GM12878 (cell line): ENCODE measurements around the gene OSGEP. TPM values are rescaled to one million over a fixed set of nuclear protein-coding genes. Genes with fewer than 3 reads are reported as not detected.

Experiments used
- ATAC-seq: fragments of 200-7000 bp; cut with Tn5 transposase; 3 replicates; pipeline ENCODE4 v1.9.1; 2020; ENCODE audit warnings: mild to moderate bottlenecking, moderate library complexity
- BruUV-seq: library from RNA; stranded (reverse); fragments of 400-500 nt; replicated peaks from 2 replicates; lab custom pipeline; 2021; lab: Mats Ljungman, UMichigan
- CTCF ChIA-PET: fragments of 300-600 bp; sonication (Branson Sonifier 250); formaldehyde crosslinking; extraction: SDS; loops from one replicate; lab custom pipeline; 2021; ENCODE audit warnings: inconsistent platforms; lab: Yijun Ruan, JAX
- POLR2A ChIA-PET: fragments of 350-600 bp; formaldehyde crosslinking; extraction: SDS; loops from one replicate; lab custom pipeline; 2021; ENCODE audit warnings: inconsistent platforms; lab: Charles Lee
- RAD21 ChIA-PET: fragments of 300-600 bp; sonication (Branson Sonifier 250); formaldehyde crosslinking; loops from one replicate; lab custom pipeline; 2023; ENCODE audit warnings: antibody characterized with exemption; ENCODE audit not compliant: unreplicated experiment; lab: Charles Lee
- SMC1A ChIA-PET: fragments of 300-600 bp; sonication (Branson Sonifier 250); formaldehyde crosslinking; loops from one replicate; lab custom pipeline; 2023; ENCODE audit not compliant: unreplicated experiment, uncharacterized antibody; lab: Charles Lee
- DNase-seq: peaks from one replicate; pipeline ENCODE4 v3.0.0-alpha.2; 2011; ENCODE audit warnings: low read depth, low spot score
- FAIRE-seq: peaks from 3 replicates; lab custom pipeline; 2011; peaks lifted over from hg19 to GRCh38; lab: Jason Lieb, UNC
- H2AFZ ChIP-seq: 2 replicates; pipeline ENCODE4 v1.6.0; 2011; ENCODE audit warnings: low read depth, low read length, control low read depth; ENCODE audit not compliant: control insufficient read depth
- H3K27ac ChIP-seq: 2 replicates; pipeline ENCODE4 v1.5.1; 2011; ENCODE audit warnings: control low read depth; ENCODE audit not compliant: control insufficient read depth, insufficient read depth
- H3K27me3 ChIP-seq, 2 experiments: replicated peaks in 1 of 2; 2 replicates each; pipeline versions ENCODE4 v1.6.0 to v1.6.1; 2011; ENCODE audit warnings: low read length in 1 of 2; ENCODE audit not compliant: control insufficient read depth in 2 of 2, insufficient read depth in 2 of 2
- H3K36me3 ChIP-seq, 2 experiments: 2 replicates each; pipeline ENCODE4 v1.5.1; 2011; ENCODE audit warnings: low read length in 1 of 2; ENCODE audit not compliant: control insufficient read depth in 2 of 2, insufficient read depth in 2 of 2
- H3K4me1 ChIP-seq: 2 replicates; pipeline ENCODE4 v1.6.1; 2011; ENCODE audit warnings: mild to moderate bottlenecking, low read length, moderate library complexity, mixed read lengths; ENCODE audit not compliant: control insufficient read depth, insufficient read depth
- H3K4me2 ChIP-seq: 2 replicates; pipeline ENCODE4 v1.6.0; 2011; ENCODE audit warnings: control low read depth; ENCODE audit not compliant: control insufficient read depth, insufficient read depth
- H3K4me3 ChIP-seq: fragments of 200-600 bp; sonication (generic); 2 replicates; pipeline ENCODE4 v1.5.1; 2016
- H3K79me2 ChIP-seq: 2 replicates; pipeline ENCODE4 v1.6.0; 2011; ENCODE audit warnings: low read length; ENCODE audit not compliant: control insufficient read depth, insufficient read depth
- H3K9ac ChIP-seq: 2 replicates; pipeline ENCODE4 v1.8.0; 2011; ENCODE audit warnings: low read length, control low read depth, mixed read lengths; ENCODE audit not compliant: control insufficient read depth, insufficient read depth
- H3K9me3 ChIP-seq: replicated peaks from 3 replicates; pipeline ENCODE4 v1.5.1; 2011; ENCODE audit warnings: mild to moderate bottlenecking, low read length; ENCODE audit not compliant: control insufficient read depth, insufficient read depth
- H4K20me1 ChIP-seq: 2 replicates; pipeline ENCODE4 v1.6.0; 2011; ENCODE audit not compliant: control insufficient read depth, insufficient read depth
- BHLHE40 ChIP-seq, 2 experiments: fragments of 450-650 bp in 1 of 2; IDR thresholded peaks; 2 replicates each; pipeline ENCODE4 v1.6.1; 2011 to 2017; ENCODE audit warnings: low read depth in 2 of 2, borderline replicate concordance in 1 of 2, improper control_type of control experiment in 1 of 2, low read length in 1 of 2, mild to moderate bottlenecking in 1 of 2
- CREB1 ChIP-seq: IDR thresholded peaks from 2 replicates; pipeline ENCODE4 v1.6.1; 2012; ENCODE audit warnings: low read depth, mild to moderate bottlenecking, inconsistent platforms
- CREM ChIP-seq: IDR thresholded peaks from 2 replicates; pipeline ENCODE4 v1.6.1; 2014; ENCODE audit warnings: antibody characterized with exemption, low read depth
- DPF2 ChIP-seq: fragments of 450-650 bp; IDR thresholded peaks from 2 replicates; pipeline ENCODE4 v1.6.1; 2017; ENCODE audit warnings: mild to moderate bottlenecking
- FOXM1 ChIP-seq: IDR thresholded peaks from 2 replicates; pipeline ENCODE4 v1.6.1; 2012; ENCODE audit warnings: low read depth, mild to moderate bottlenecking, inconsistent platforms, low read length, moderate library complexity
- IKZF1 ChIP-seq: fragments of 450-650 bp; conservative IDR thresholded peaks from 2 replicates; pipeline ENCODE4 v1.6.1; 2017; ENCODE audit warnings: antibody characterized with exemption, mild to moderate bottlenecking
- MYB ChIP-seq: fragments of 150-350 bp; IDR thresholded peaks from 2 replicates; pipeline ENCODE4 v1.6.1; 2014; ENCODE audit warnings: mild to moderate bottlenecking, low read depth, low read length, borderline replicate concordance
- POLR2AphosphoS5 ChIP-seq: IDR thresholded peaks from 2 replicates; pipeline ENCODE4 v1.6.1; 2011; ENCODE audit warnings: mild to moderate bottlenecking, low read length, inconsistent platforms
- PRDM15 ChIP-seq: fragments of 450-650 bp; formaldehyde crosslinking; IDR thresholded peaks from 2 replicates; pipeline ENCODE4 v1.4.0; 2020; ENCODE audit warnings: mild to moderate bottlenecking, moderate library complexity
- RELB ChIP-seq: fragments of 450-650 bp; IDR thresholded peaks from 2 replicates; pipeline ENCODE4 v1.6.1; 2017; ENCODE audit warnings: low read depth, mild to moderate bottlenecking, moderate library complexity
- TARDBP ChIP-seq: IDR thresholded peaks from 2 replicates; pipeline ENCODE4 v1.6.1; 2016; ENCODE audit warnings: borderline replicate concordance
- TBL1XR1 ChIP-seq: IDR thresholded peaks from 2 replicates; pipeline ENCODE4 v1.6.1; 2012; ENCODE audit warnings: low read depth, low read length, improper control_type of control experiment
- ZNF687 ChIP-seq: fragments of 450-650 bp; IDR thresholded peaks from 2 replicates; pipeline ENCODE4 v1.6.1; 2017; ENCODE audit warnings: mild to moderate bottlenecking, moderate library complexity
- WGBS: methylation state at CpG from one replicate; pipeline ENCODE4 v1.1.6; 2016; ENCODE audit warnings: low lambda C conversion rate; ENCODE audit not compliant: insufficient replicate concordance, insufficient coverage; ENCODE audit errors: missing lambda C conversion rate; 5-methylcytosine and 5-hydroxymethylcytosine counted together
- in situ Hi-C: fragments of 300-500 bp; cut with MboI; formaldehyde crosslinking; loops from 9 replicates; pipeline ENCODE4 v1.14.3; 2018; ENCODE audit warnings: mixed read lengths
- intact Hi-C: fragments of 100-400 bp; cut with micrococcal nuclease; formaldehyde crosslinking; loops from one replicate; pipeline ENCODE4 v1.14.2; 2022; ENCODE audit not compliant: unreplicated experiment
- polyA plus RNA-seq, 11 experiments: library from polyadenylated mRNA; depleted of rRNA in 4 of 11; unstranded in 6 of 11; stranded (reverse) in 5 of 11; fragments of >200 nt; fragmentation: Nextera tagmentation in 4 of 11; fragmentation: Illumina TruSeq in 1 of 11; extraction: Ambion mirVana in 4 of 11; extraction: Trizol in 1 of 11; gene quantifications; 1 replicate in 1 of 11; 2 replicates in 10 of 11; pipeline versions ENCODE4 v1.2.1 to v1.2.3, GENCODE V29; 2011 to 2016; ENCODE audit warnings: inconsistent platforms in 2 of 11, missing spikeins in 2 of 11, low read depth in 1 of 11
- total RNA-seq, 4 experiments: library from RNA; depleted of rRNA in 3 of 4; stranded (reverse); fragments of >200 nt in 3 of 4; fragmentation: Illumina TruSeq in 1 of 4; extraction: Trizol in 1 of 4; gene quantifications; 2 replicates each; pipeline versions ENCODE4 v1.2.1 to v1.2.3, GENCODE V29; 2013 to 2021

The OSGEP gene
- total and polyA plus RNA-seq, 10 of the 15 experiments (the other 5 are each of a cell fraction or from before 2014, with no cell fraction given) = 47.8 to 88.9 (median 52.8) TPM

GRCh38 chr14:20428010-20428365 is 26.6 kb downstream of the OSGEP start:
- Histone ChIP-seq H3K4me3 (peak overlapping the region; percentile 38; the same call in 1 of the 2 replicates), H2AFZ (peak overlapping the region; percentile 48), H3K4me2 (peak overlapping the region; percentile 91), H3K27ac (peak overlapping the region; percentile 89), H3K36me3 (no peaks in the 10 kb centered on the region), H3K27me3 (no peaks in the 10 kb centered on the region), H4K20me1 (no peaks in the 10 kb centered on the region), H3K9ac (peak overlapping the region; percentile 64), H3K9me3 (no peaks in the 10 kb centered on the region), H3K4me1 (peaks cover 18% of the 10 kb centered on the region), H3K79me2 (no peaks in the 10 kb centered on the region)
- CTCF ChIA-PET = interaction anchor here (1.0 to 8.6 kb wide), 2 partner anchors 13 to 20 kb away, joined by 3 to 70 read pairs; no protein-coding TSS in a partner anchor
- RAD21 ChIA-PET = interaction anchor here (0.8 to 1.9 kb wide), 2 partner anchors 13 to 33 kb away, joined by 4 to 5 read pairs; partner anchors contain the start of gene PIP4P1
- in situ Hi-C loops = no loop called here
- no peak for DNase-seq
- intact Hi-C loops = loop anchor here (2.0 kb wide), 1 partner anchor 27 kb away; the partner anchor contains the start of genes APEX1 and OSGEP
- 8% methylated on average over 5 of the region's 5 CpGs for WGBS
- TF ChIP-seq POLR2AphosphoS5 (no peak), ZNF687 (0 out of 2 replicates have a peak, but pooled peaks have one; percentile 26), FOXM1 (0 out of 2 replicates have a peak, but pooled peaks have one; percentile 5), DPF2 (0 out of 2 replicates have a peak, but pooled peaks have one; percentile 60), CREM (no peak), CREB1 (no peak), TBL1XR1 (0 out of 2 replicates have a peak, but pooled peaks have one; percentile 5), IKZF1 (peak; percentile 33; the same call in 1 of the 2 replicates), MYB (0 out of 2 replicates have a peak, but pooled peaks have one; percentile 0), RELB (peak; percentile 10; the same call in 1 of the 2 replicates), TARDBP (no peak), PRDM15 (CRISPR knock-in tag) (0 out of 2 replicates have a peak, but pooled peaks have one; percentile 13), BHLHE40 (IDR thresholded peaks at IDR 0.05; ENCODE audit: borderline replicate concordance in 1 of 2, low read depth in 2 of 2, low read length in 1 of 2) (0 out of 4 replicates have a peak, but pooled peaks of 1 of the 2 experiments have one; percentile 3)
- SMC1A ChIA-PET = interaction anchor here (0.9 to 2.0 kb wide), 4 partner anchors 13 to 84 kb away, joined by 3 to 8 read pairs (median 4); partner anchors contain the start of gene PARP2
- ATAC-seq = peak; percentile 60
- POLR2A ChIA-PET = interaction anchor here (1.2 kb wide), 1 partner anchor 14 kb away, joined by 4 read pairs; no protein-coding TSS in a partner anchor
- no TSS peak for BruUV-seq
- peak; percentile 35 for FAIRE-seq
